SK-N-SH treated with all-trans-retinoic acid at 6 μM for 48 hours (cell line): ENCODE results near the gene TDO2.

Source experiments
- CSDC2 ChIP-seq: fragments of 250-450 bp; sonication (Bioruptor Pico); IDR thresholded peaks from 2 replicates; pipeline ENCODE4 v1.5.0; 2020; ENCODE audit warnings: mild to moderate bottlenecking, moderate library complexity
- ESRRG ChIP-seq: fragments of 250-450 bp; sonication (Bioruptor Pico); IDR thresholded peaks from 2 replicates; pipeline ENCODE4 v1.6.1; 2021; ENCODE audit warnings: mild to moderate bottlenecking
- ISL1 ChIP-seq: fragments of 250-450 bp; sonication (Bioruptor Pico); IDR thresholded peaks from 2 replicates; pipeline ENCODE4 v2.1.2; 2022; ENCODE audit warnings: mild to moderate bottlenecking, moderate library complexity
- PATZ1 ChIP-seq: fragments of 250-450 bp; sonication (Bioruptor Pico); IDR thresholded peaks from 2 replicates; pipeline ENCODE4 v1.8.0; 2020; ENCODE audit warnings: mild to moderate bottlenecking, moderate library complexity, borderline replicate concordance
- RARB ChIP-seq: fragments of 250-450 bp; sonication (Bioruptor Pico); IDR thresholded peaks from 2 replicates; pipeline ENCODE4 v1.8.0; 2021; ENCODE audit warnings: mild to moderate bottlenecking, moderate library complexity
- ZC3H10 ChIP-seq: fragments of 250-450 bp; sonication (Bioruptor Pico); IDR thresholded peaks from 2 replicates; pipeline ENCODE4 v1.5.1; 2021; ENCODE audit warnings: mild to moderate bottlenecking, moderate library complexity
- ZFP3 ChIP-seq: fragments of 250-450 bp; sonication (Bioruptor Pico); IDR thresholded peaks from 2 replicates; pipeline ENCODE4 v1.5.0; 2020; ENCODE audit warnings: mild to moderate bottlenecking, moderate library complexity

GRCh38 chr4:155960522-155960921, 57.0 kb downstream of the TDO2 start:
- TF ChIP-seq CSDC2 (no peak), ZC3H10 (CRISPR knock-in tag) (no peak), PATZ1 (CRISPR knock-in tag) (no peak), ZFP3 (no peak), ISL1 (no peak), ESRRG (CRISPR knock-in tag) (no peak), RARB (CRISPR knock-in tag) (no peak)
